NCI-H82 (cell line): ENCODE data around the gene ZNRF3.
A peak's percentile ranks its signal among the peaks of the same experiment; 100 is the strongest.

Source experiments
- DNase-seq: peaks from one replicate; lab custom pipeline; 2025; lab: John Stamatoyannopoulos, UW

Gene ZNRF3

GRCh38 chr22:28952857-28953256 lies 69.5 kb downstream of the ZNRF3 start:
- no peak for DNase-seq

GRCh38 chr22:28953403-28953802 lies 70.0 kb downstream of the ZNRF3 start:
- DNase-seq, result no peak

GRCh38 chr22:28953976-28954880 lies 70.9 kb downstream of the ZNRF3 start:
- no peak for DNase-seq

- DNase-seq, result no peak
Observed at GRCh38 chr22:28955817-28956216, 72.4 kb downstream of the ZNRF3 start.

- DNase-seq, result no peak
Observed at GRCh38 chr22:28956506-28956905, 73.1 kb downstream of the ZNRF3 start.

- DNase-seq, result no peak
Observed at GRCh38 chr22:28958611-28959010, 75.2 kb downstream of the ZNRF3 start.

- DNase-seq, result no peak
Observed at GRCh38 chr22:28962042-28962554, 78.7 kb downstream of the ZNRF3 start.

GRCh38 chr22:28963362-28963761 lies 80.0 kb downstream of the ZNRF3 start:
- peak; percentile 70 for DNase-seq

- no peak for DNase-seq
Observed at GRCh38 chr22:28967163-28967665, 83.8 kb downstream of the ZNRF3 start.

- no peak for DNase-seq
Observed at GRCh38 chr22:28967969-28968368, 84.6 kb downstream of the ZNRF3 start.

GRCh38 chr22:28969401-28970168 lies 86.2 kb downstream of the ZNRF3 start:
- DNase-seq, result no peak

- no peak for DNase-seq
Observed at GRCh38 chr22:28973352-28973751, 90.0 kb downstream of the ZNRF3 start.

- DNase-seq, result no peak
Observed at GRCh38 chr22:28977060-28977459, 93.7 kb downstream of the ZNRF3 start.

- DNase-seq, result no peak
Observed at GRCh38 chr22:28977481-28977971, 94.2 kb downstream of the ZNRF3 start.

GRCh38 chr22:28978158-28978557 lies 94.8 kb downstream of the ZNRF3 start:
- no peak for DNase-seq

GRCh38 chr22:28978863-28979796 lies 95.8 kb downstream of the ZNRF3 start:
- no peak for DNase-seq

- no peak for DNase-seq
Observed at GRCh38 chr22:28980326-28980725, 97.0 kb downstream of the ZNRF3 start.

GRCh38 chr22:28981818-28982499 lies 98.6 kb downstream of the ZNRF3 start:
- DNase-seq, result peak; percentile 6

- DNase-seq, result no peak
Observed at GRCh38 chr22:28983190-28983589, 99.8 kb downstream of the ZNRF3 start.

GRCh38 chr22:28983788-28984441 lies 100.5 kb downstream of the ZNRF3 start:
- DNase-seq, result no peak
